GM21576 (cell line): ENCODE data around the gene TSGA10IP.

Source experiments
- ATAC-seq: cut with Tn5 transposase; IDR thresholded peaks from one replicate; pipeline ENCODE4 v1.9.1; 2021; ENCODE audit warnings: mild to moderate bottlenecking, moderate library complexity; ENCODE audit not compliant: unreplicated experiment

Gene TSGA10IP

GRCh38 chr11:65917434-65918210 lies 27.7 kb upstream of the TSGA10IP start:
- no peak for ATAC-seq

- peak; percentile 42 for ATAC-seq
Observed at GRCh38 chr11:65918211-65919140, 26.8 kb upstream of the TSGA10IP start, which contains the start of gene C11orf68. Gene C11orf68 (minus strand): TSS chr11:65919062. CDS start chr11:65919031, 31 bp downstream.

GRCh38 chr11:65919141-65919572 lies 26.1 kb upstream of the TSGA10IP start, which contains the start of gene DRAP1:
Gene DRAP1 (plus strand): TSS chr11:65919426. CDS start chr11:65919502, 76 bp downstream.
- ATAC-seq = peak; percentile 78

- ATAC-seq = peak; percentile 20
Observed at GRCh38 chr11:65919573-65920371, 25.5 kb upstream of the TSGA10IP start.

- no peak for ATAC-seq
Observed at GRCh38 chr11:65920372-65920802, 24.9 kb upstream of the TSGA10IP start.

- ATAC-seq = no peak
Observed at GRCh38 chr11:65921033-65921555, 24.2 kb upstream of the TSGA10IP start.

- ATAC-seq = no peak
Observed at GRCh38 chr11:65921876-65922275, 23.4 kb upstream of the TSGA10IP start.

GRCh38 chr11:65922565-65922964 lies 22.7 kb upstream of the TSGA10IP start:
- no peak for ATAC-seq

GRCh38 chr11:65925397-65925796 lies 19.9 kb upstream of the TSGA10IP start:
- no peak for ATAC-seq

- ATAC-seq = no peak
Observed at GRCh38 chr11:65927904-65928397, 17.3 kb upstream of the TSGA10IP start.

- no peak for ATAC-seq
Observed at GRCh38 chr11:65928667-65929066, 16.6 kb upstream of the TSGA10IP start.

GRCh38 chr11:65931773-65932557 lies 13.3 kb upstream of the TSGA10IP start:
- ATAC-seq = no peak

GRCh38 chr11:65932558-65932919 lies 12.7 kb upstream of the TSGA10IP start:
- no peak for ATAC-seq

- no peak for ATAC-seq
Observed at GRCh38 chr11:65934014-65934413, 11.3 kb upstream of the TSGA10IP start.

- ATAC-seq = no peak
Observed at GRCh38 chr11:65937766-65938165, 7.5 kb upstream of the TSGA10IP start.

GRCh38 chr11:65941720-65942310 lies 3.5 kb upstream of the TSGA10IP start:
- ATAC-seq = no peak

- ATAC-seq = no peak
Observed at GRCh38 chr11:65942531-65942930, 2.7 kb upstream of the TSGA10IP start.

- no peak for ATAC-seq
Observed at GRCh38 chr11:65944191-65944590, 1.1 kb upstream of the TSGA10IP start.

- ATAC-seq = no peak
Observed at GRCh38 chr11:65944767-65945166, 513 bp upstream of the TSGA10IP start.
